ENCODE results near the gene CEP63. TPM values are rescaled to one million over a fixed set of nuclear protein-coding genes. Genes with fewer than 3 reads are reported as not detected.

Gene CEP63
- total and polyA plus RNA-seq, 2 of the 8 experiments (the other 6 are each of a cell fraction or from before 2014, with no cell fraction given) = 5.3 to 18.2 TPM

Other genes starting within 250 kb of the CEP63 start
- 63.8 and 66.9 TPM in 2 replicates for gene RYK, start 235.2 kb upstream of the CEP63 start, total RNA-seq (2021; fragmentation: NEBNext Ultra II Directional; extraction: Animal tissue kit (Norgen Biotek cat#: 25700))
- gene RYK, start 235.2 kb upstream of the CEP63 start, polyA plus RNA-seq (2011; rRNA removed) = 22.0 and 30.5 TPM in 2 replicates
- 60.3 and 63.7 TPM in 2 replicates for gene AMOTL2, start 111.6 kb upstream of the CEP63 start, total RNA-seq (2021; fragmentation: NEBNext Ultra II Directional; extraction: Animal tissue kit (Norgen Biotek cat#: 25700))
- 19.0 and 33.5 TPM in 2 replicates for gene AMOTL2, start 111.6 kb upstream of the CEP63 start, polyA plus RNA-seq (2011; rRNA removed)
- gene ANAPC13, start 72 bp upstream of the CEP63 start, total RNA-seq (2021; fragmentation: NEBNext Ultra II Directional; extraction: Animal tissue kit (Norgen Biotek cat#: 25700)) = 31.0 and 34.0 TPM in 2 replicates
- gene ANAPC13, start 72 bp upstream of the CEP63 start, polyA plus RNA-seq (2011; rRNA removed) = 17.0 and 33.3 TPM in 2 replicates
- not detected in 2 replicates for gene KY, start 165.0 kb downstream of the CEP63 start, total RNA-seq (2021; fragmentation: NEBNext Ultra II Directional; extraction: Animal tissue kit (Norgen Biotek cat#: 25700))
- not detected in 2 replicates for gene KY, start 165.0 kb downstream of the CEP63 start, polyA plus RNA-seq (2011; rRNA removed)

Data from H1 (cell line).